Activated T-cell treated with anti-CD3 and anti-CD28 coated beads, Interleukin-2, amount 50 U/mL, for 24 hours (primary cell): ENCODE measurements around the gene FAM216B.
"Not testable (repeated sequence)": the region's sequence is repeated elsewhere in the genome, so short reads cannot be mapped to it uniquely, and the experiment has no call there.

ENCODE experiments used
- DNase-seq: peaks from one replicate; pipeline ENCODE4 v3.0.0-alpha.2; 2020
- H3K27ac Mint-ChIP-seq: 2 replicates; pipeline ENCODE4 v1.8.0; 2020; ENCODE audit warnings: mild to moderate bottlenecking, mixed read lengths
- H3K27me3 Mint-ChIP-seq: 2 replicates; pipeline ENCODE4 v1.8.0; 2020; ENCODE audit warnings: mixed read lengths
- H3K36me3 Mint-ChIP-seq: 2 replicates; pipeline ENCODE4 v1.8.0; 2020; ENCODE audit warnings: low read depth, mixed read lengths
- H3K4me1 Mint-ChIP-seq: 2 replicates; pipeline ENCODE4 v1.8.0; 2020; ENCODE audit warnings: low read depth, mixed read lengths
- H3K4me3 Mint-ChIP-seq: 2 replicates; pipeline ENCODE4 v1.8.0; 2020; ENCODE audit warnings: mild to moderate bottlenecking, moderate library complexity, mixed read lengths
- H3K9me3 Mint-ChIP-seq: 2 replicates; pipeline ENCODE4 v1.8.0; 2020; ENCODE audit warnings: mixed read lengths

The FAM216B gene

DNA sequence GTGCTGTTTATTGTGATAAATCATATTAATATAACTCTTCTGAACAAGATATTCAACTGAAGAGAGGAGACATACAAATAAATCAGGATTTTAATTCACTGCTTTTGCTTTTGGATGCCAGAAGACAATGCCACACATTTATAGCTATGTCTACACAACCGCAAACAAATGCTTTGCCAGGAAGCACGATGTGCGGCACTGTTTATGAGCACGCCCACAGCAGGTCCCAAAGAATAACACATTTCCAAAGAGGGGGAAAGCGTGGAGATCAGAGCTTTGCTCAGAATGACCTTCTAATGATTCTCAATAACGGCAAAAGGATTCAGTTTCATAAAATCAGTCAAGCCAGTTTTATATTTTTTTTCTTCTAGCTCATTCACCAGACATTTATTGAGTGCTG is 16.7 kb downstream of the FAM216B start:
- no peaks in the 10 kb centered on the region for H3K9me3 Mint-ChIP-seq
- DNase-seq: no peak
- H3K4me3 Mint-ChIP-seq: no peak overlapping the region

DNA sequence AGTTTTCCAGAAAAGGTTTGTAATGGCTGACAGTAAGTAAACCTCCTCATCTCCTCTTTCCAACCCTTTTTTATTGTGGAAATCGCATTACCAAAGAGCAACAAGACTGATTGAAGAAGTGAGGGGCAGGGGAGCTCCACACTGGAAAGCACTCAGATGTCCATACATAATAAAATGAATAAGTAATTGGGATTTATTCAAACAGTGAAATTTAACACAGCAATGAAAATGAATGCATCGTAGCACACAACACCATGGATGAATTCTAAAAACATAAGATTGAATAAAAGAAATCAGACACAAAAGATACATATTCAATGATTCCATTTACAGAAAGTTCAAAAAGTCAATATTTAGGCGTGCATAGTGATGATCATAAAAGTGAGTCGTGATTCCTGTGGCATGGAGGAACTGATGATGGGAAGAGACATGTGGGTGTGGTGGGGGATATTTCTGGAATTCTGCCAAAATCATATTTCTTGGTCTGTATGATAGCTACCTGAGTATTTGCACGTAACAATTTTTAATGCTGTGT is 18.8 kb downstream of the FAM216B start:
- Mint-ChIP-seq H3K27ac (no peak overlapping the region), H3K9me3 (no peaks in the 10 kb centered on the region), H3K27me3 (peaks cover 18% of the 10 kb centered on the region), H3K4me3 (no peak overlapping the region), H3K36me3 (no peaks in the 10 kb centered on the region), H3K4me1 (no peaks in the 10 kb centered on the region)
- DNase-seq: no peak

More for the DNA sequence above, 16.7 kb downstream of the FAM216B start:
- H3K36me3 Mint-ChIP-seq: no peaks in the 10 kb centered on the region
- no peaks in the 10 kb centered on the region for H3K4me1 Mint-ChIP-seq
- peaks cover 23% of the 10 kb centered on the region for H3K27me3 Mint-ChIP-seq
- H3K27ac Mint-ChIP-seq: no peak overlapping the region

DNA sequence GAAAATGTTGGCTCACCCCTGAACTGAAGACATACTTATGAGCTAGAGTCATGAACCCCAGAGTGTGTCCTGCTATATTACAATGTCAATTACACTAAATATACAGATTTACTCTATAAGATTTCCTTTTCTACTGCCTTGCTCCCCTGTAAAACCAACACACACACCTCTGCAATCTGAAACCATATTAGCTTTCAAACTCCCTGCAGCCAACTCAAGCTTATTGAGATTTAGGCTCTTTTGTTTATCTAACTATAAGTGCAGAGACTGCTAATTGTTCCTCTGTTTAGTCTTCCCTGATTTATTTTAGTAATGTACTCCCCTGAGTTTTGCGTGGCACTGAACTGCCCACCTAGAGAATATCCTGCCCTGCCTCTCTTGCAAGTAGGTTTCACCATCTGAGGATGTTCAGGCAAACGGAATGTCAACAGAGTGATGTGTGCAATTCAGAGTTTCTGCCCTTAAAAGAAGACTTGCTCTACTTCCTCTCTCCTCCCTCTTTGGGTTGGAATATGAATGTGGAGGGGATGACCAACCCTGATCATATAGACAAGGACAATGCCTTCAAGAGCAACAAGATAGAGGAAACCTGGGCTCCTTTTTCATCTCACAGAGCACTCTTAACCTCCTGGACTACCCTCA is 22.3 kb downstream of the FAM216B start:
- peaks cover 5% of the 10 kb centered on the region for H3K27me3 Mint-ChIP-seq
- DNase-seq: no peak

DNA sequence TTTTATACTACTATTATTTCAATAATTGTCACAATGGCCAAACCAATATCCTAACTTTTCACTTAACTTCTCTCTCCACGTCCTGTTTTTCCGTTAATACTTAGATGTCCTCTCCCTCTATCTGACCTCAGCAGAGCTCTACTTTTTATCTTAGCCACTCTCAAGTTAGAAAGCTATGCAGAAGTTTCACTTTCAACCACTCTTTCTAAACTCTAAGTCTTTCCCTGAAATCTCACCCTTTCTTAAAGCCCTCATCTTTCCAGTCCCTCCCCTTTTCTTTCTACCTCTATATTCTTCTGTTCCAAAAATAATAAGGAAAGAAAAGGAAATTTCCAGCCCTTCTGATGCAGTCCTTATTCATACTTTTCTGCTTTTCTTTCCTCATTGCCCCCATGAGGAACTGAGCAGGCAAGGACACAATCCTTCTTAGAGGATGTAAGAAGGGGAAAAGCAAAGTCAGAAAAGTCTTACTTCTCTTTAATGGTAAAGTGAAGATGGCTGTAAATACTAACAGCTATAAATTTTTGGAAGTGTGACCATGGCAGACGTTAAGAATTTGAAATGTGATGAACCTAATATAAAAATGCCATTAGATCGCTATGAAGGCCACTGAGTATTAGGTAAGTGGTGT is 23.0 kb downstream of the FAM216B start:
- no peak for DNase-seq
- H3K4me3 Mint-ChIP-seq: no peak overlapping the region
- peaks cover 7% of the 10 kb centered on the region for H3K27me3 Mint-ChIP-seq
- no peak overlapping the region for H3K27ac Mint-ChIP-seq
- no peaks in the 10 kb centered on the region for H3K9me3 Mint-ChIP-seq
- no peaks in the 10 kb centered on the region for H3K36me3 Mint-ChIP-seq
- peaks cover 3% of the 10 kb centered on the region for H3K4me1 Mint-ChIP-seq

More for the DNA sequence above, 22.3 kb downstream of the FAM216B start:
- peaks cover 3% of the 10 kb centered on the region for H3K4me1 Mint-ChIP-seq
- no peak overlapping the region for H3K4me3 Mint-ChIP-seq
- H3K27ac Mint-ChIP-seq: no peak overlapping the region
- no peaks in the 10 kb centered on the region for H3K36me3 Mint-ChIP-seq
- no peaks in the 10 kb centered on the region for H3K9me3 Mint-ChIP-seq

DNA sequence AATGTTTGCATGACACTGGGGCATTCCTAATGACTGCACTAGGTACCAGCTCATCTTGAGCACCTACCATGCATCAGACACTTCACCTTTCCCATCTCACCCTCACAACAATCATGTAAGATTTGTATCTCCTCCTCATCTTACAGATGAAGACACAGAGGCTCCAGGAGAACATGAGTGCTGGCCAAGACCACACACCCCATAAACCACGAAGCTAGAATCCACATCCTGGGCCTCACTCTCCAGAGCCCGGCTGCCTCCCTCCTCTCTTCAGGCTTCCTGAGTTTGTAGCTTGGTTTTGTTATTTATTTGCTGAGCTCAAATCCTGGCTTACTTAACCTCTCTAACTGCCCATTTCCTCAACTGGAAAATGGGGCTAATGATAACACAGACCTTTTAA is 25.9 kb downstream of the FAM216B start:
- no peaks in the 10 kb centered on the region for H3K36me3 Mint-ChIP-seq
- H3K27ac Mint-ChIP-seq: no peak overlapping the region
- H3K9me3 Mint-ChIP-seq: no peaks in the 10 kb centered on the region
- H3K27me3 Mint-ChIP-seq: peaks cover 19% of the 10 kb centered on the region
- H3K4me1 Mint-ChIP-seq: peaks cover 3% of the 10 kb centered on the region
- no peak overlapping the region for H3K4me3 Mint-ChIP-seq
- DNase-seq: no peak

DNA sequence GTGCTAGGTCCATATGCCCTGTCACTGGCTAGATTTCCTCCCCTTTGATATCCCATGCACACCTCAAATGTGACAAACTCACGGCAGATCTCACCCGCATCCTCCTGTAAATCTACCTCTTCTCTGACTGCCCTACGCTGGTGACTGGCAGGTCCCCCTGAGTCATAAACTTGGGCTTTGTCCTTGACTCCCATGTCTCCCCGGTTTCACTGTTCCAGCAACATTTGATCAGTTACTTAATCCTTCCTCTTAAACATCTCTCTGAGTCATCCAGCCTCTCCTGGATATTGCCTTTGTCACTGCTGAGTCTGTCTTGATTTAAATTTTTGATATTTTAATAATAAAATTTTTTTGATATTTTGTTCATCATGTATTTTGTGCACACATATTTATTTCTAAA is 26.5 kb downstream of the FAM216B start:
- DNase-seq: no peak
- Mint-ChIP-seq H3K36me3 (no peaks in the 10 kb centered on the region), H3K9me3 (no peaks in the 10 kb centered on the region), H3K27ac (no peak overlapping the region), H3K4me1 (peaks cover 3% of the 10 kb centered on the region), H3K27me3 (peaks cover 22% of the 10 kb centered on the region), H3K4me3 (no peak overlapping the region)

DNA sequence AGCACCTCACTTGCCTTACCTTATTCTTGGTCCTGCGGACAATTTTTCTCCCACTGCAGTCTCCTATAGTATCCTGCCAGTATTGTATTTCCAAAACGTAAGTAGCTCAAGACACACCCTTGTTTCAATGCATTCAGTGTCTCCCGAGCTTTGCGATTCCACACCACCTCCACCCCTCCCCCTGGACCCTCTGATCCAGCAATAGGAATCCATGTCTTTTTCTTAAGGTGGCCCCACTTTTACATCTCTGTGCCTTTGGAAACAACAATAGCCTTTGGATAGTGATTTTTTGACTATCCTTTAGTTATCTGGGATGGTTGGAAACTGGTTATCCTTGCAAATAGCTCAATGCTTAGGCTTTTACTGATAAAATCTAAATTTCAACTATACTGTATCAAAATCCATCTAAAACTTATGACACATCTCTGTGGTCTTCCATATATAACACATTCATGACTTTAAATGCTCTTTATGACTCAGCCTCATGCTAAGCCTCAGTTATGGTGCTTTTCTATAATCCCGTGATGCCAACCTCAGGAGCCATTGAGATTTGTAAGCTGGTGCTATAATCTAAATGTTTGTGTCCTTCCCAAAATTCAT is 27.1 kb downstream of the FAM216B start:
- peaks cover 3% of the 10 kb centered on the region for H3K4me1 Mint-ChIP-seq
- no peak overlapping the region for H3K27ac Mint-ChIP-seq
- DNase-seq: no peak
- H3K4me3 Mint-ChIP-seq: no peak overlapping the region
- H3K9me3 Mint-ChIP-seq: no peaks in the 10 kb centered on the region
- no peaks in the 10 kb centered on the region for H3K36me3 Mint-ChIP-seq
- H3K27me3 Mint-ChIP-seq: peaks cover 25% of the 10 kb centered on the region

DNA sequence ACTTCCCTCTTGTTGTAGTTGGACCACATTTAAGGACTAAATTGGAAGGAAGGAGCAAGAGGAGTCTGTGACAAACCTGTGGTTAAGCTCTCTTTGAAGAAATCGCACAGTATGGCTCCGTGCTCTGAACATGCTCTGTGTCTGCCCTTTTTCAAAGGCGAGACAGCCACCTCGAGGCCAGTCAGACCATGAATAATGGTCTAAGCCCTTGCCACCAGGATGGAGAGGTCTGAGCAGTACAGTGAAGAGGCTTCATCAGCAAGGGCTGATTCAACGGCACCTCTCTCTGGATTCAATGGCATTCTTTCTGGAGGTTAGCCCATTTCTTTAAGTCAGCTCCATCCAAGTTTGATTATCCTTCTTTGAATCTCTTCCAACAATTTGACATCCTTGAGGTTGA is 30.9 kb downstream of the FAM216B start:
- H3K36me3 Mint-ChIP-seq: no peaks in the 10 kb centered on the region
- H3K27ac Mint-ChIP-seq: no peak overlapping the region
- peaks cover 3% of the 10 kb centered on the region for H3K4me1 Mint-ChIP-seq
- no peaks in the 10 kb centered on the region for H3K9me3 Mint-ChIP-seq
- no peak overlapping the region for H3K4me3 Mint-ChIP-seq
- no peak for DNase-seq
- H3K27me3 Mint-ChIP-seq: peaks cover 47% of the 10 kb centered on the region

DNA sequence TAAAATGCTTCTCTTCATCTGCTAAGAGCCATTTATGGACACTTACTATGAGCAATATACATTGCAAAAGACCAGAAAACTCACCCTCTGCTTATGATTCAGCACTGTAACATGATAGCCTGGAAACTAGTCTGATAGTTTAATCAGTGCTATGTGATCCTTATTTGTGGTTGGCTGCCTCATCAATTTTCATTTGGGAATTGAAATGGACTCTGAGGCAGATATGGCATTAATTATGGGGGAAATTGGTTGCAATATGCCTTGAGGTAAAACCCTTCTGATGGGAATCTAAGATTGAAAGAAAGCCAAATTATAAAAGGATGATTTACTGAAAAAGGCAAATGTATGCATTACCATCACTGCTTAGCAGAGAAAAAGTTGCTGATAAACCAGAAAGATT is 33.5 kb downstream of the FAM216B start:
- no peak overlapping the region for H3K4me3 Mint-ChIP-seq
- peaks cover 5% of the 10 kb centered on the region for H3K9me3 Mint-ChIP-seq
- H3K36me3 Mint-ChIP-seq: no peaks in the 10 kb centered on the region
- no peak overlapping the region for H3K27ac Mint-ChIP-seq
- H3K27me3 Mint-ChIP-seq: peaks cover 51% of the 10 kb centered on the region
- H3K4me1 Mint-ChIP-seq: no peaks in the 10 kb centered on the region
- DNase-seq: no peak

DNA sequence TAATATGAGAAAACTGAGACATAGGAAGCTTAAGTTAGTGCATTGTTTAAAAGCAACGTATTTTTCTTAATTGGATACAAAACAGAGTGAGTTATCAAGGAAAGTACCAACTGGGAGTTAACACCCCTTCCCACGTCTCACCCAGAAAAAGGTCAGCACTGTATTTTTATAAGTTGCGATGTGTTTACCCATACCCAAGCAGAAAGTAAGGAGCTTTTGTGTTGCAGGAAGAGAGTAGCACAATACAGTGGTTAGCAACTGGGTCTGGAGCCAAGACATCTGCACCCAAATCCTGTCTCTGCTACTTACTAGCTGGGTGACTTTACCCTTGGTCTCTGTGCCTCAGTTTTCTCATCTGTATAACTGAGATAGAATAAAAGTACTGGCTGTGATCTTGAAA is 34.3 kb downstream of the FAM216B start:
- Mint-ChIP-seq H3K36me3 (no peaks in the 10 kb centered on the region), H3K27me3 (peaks cover 49% of the 10 kb centered on the region)

DNA sequence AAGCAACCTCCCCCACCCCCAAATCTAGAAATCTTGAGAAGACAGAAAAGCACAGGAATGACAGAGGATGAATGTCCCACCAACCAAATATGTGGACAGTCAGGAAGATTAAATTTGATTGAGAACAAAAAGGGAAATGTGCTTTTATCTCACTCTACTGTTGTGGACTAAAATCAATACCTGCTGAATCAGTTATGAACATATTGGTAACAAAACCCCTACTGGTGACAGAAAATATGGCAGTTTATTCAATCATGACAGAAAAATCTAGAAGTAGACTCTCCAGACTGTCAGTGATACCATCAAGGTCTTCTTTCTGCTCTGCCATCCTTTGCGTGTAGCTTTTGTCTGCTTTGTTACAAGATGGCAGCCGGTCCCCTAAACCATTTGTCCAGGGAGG is 35.2 kb downstream of the FAM216B start:
- Mint-ChIP-seq H3K36me3 (no peaks in the 10 kb centered on the region), H3K4me3 (no peak overlapping the region), H3K27me3 (peaks cover 45% of the 10 kb centered on the region), H3K27ac (no peak overlapping the region), H3K9me3 (peaks cover 5% of the 10 kb centered on the region), H3K4me1 (no peaks in the 10 kb centered on the region)
- no peak for DNase-seq

More for the DNA sequence above, 34.3 kb downstream of the FAM216B start:
- H3K4me1 Mint-ChIP-seq: no peaks in the 10 kb centered on the region
- no peak for DNase-seq
- no peak overlapping the region for H3K4me3 Mint-ChIP-seq
- peaks cover 5% of the 10 kb centered on the region for H3K9me3 Mint-ChIP-seq
- no peak overlapping the region for H3K27ac Mint-ChIP-seq

DNA sequence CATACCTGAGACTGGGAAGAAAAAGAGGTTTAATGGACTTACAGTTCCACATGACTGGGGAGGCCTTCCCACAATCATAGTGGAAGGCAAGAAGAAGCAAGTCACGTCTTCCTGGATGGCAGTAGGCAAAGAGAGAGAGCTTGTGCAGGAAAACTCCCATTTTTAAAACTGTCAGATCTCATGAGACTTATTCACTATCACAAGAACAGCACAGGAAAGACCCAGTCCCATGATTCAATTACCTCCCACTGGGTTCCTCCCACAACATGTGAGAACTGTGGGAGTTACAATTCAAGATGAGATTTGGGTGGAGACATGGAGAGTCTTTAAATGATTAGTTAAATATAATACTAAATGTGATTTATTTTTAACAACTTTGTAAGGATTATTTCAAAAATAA is 38.3 kb downstream of the FAM216B start:
- not testable (repeated sequence) for DNase-seq, H3K4me1 Mint-ChIP-seq, H3K9me3 Mint-ChIP-seq, H3K4me3 Mint-ChIP-seq, H3K27ac Mint-ChIP-seq, H3K36me3 Mint-ChIP-seq
- H3K27me3 Mint-ChIP-seq: peaks cover 37% of the 10 kb centered on the region

DNA sequence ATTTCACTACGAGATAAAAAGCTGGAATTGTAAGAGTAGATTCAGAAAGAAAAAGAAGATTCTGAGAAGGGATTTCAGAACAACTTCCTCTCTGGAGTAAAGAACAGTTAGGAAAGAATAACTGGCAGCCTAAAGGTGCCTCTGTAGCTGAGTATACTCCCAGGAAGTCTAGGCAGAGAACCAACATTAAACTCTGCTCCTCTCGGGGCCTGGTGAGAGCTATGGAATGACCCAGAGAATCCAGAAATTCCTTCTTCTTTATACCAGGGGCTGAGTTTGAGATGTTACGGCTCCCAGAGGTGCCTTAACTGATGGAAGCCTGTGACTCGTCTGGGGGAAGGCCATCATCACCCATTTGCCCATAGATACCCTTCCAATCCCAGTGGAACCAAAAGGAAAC is 39.1 kb downstream of the FAM216B start:
- no peak overlapping the region for H3K27ac Mint-ChIP-seq
- no peak overlapping the region for H3K4me3 Mint-ChIP-seq
- no peak for DNase-seq
- no peaks in the 10 kb centered on the region for H3K36me3 Mint-ChIP-seq
- peaks cover 39% of the 10 kb centered on the region for H3K27me3 Mint-ChIP-seq
- no peaks in the 10 kb centered on the region for H3K4me1 Mint-ChIP-seq
- peaks cover 5% of the 10 kb centered on the region for H3K9me3 Mint-ChIP-seq

DNA sequence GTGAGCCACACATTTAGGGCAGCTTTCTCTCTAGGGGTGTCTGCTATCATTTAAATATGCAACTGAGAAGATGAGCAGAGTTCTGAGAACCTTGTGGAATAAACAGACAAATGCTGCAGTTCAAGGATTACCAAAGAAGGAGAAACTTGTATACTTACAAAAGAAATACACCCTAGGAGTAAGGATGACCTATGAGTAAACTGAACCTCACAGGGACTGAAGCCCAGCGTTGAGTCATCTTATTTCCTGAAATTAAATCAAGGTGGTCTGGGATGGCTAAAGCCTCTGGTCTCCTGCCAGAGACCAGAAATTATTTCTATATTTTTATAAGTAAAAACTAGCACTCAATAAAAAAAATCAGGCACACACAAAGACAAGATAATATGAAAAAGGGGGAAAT is 40.1 kb downstream of the FAM216B start:
- Mint-ChIP-seq H3K27ac (no peak overlapping the region), H3K9me3 (peaks cover 5% of the 10 kb centered on the region), H3K4me3 (no peak overlapping the region), H3K4me1 (no peaks in the 10 kb centered on the region), H3K27me3 (peaks cover 34% of the 10 kb centered on the region), H3K36me3 (no peaks in the 10 kb centered on the region)
- DNase-seq: no peak
